Activated naive CD8-positive, alpha-beta T cell treated with anti-CD3 and anti-CD28 coated beads, Interleukin-2, amount 50 U/mL, for 24 hours (primary cell): ENCODE results near the gene GPR68.
"Not testable (repeated sequence)": the region's sequence is repeated elsewhere in the genome, so short reads cannot be mapped to it uniquely, and the experiment has no call there.

Experiments used
- ATAC-seq: fragments of 150-1000 bp; cut with Tn5 transposase; one replicate; pipeline ENCODE4 v1.10.0; 2021
- DNase-seq: peaks from one replicate; pipeline ENCODE4 v3.0.0; 2021
- H3K27ac Mint-ChIP-seq: one replicate; pipeline ENCODE4 v1.8.0; 2021; ENCODE audit warnings: mild to moderate bottlenecking, mixed read lengths
- H3K27me3 Mint-ChIP-seq: one replicate; pipeline ENCODE4 v1.8.0; 2021; ENCODE audit warnings: mixed read lengths
- H3K36me3 Mint-ChIP-seq: one replicate; pipeline ENCODE4 v1.8.0; 2021; ENCODE audit warnings: low read depth, mixed read lengths
- H3K4me1 Mint-ChIP-seq: one replicate; pipeline ENCODE4 v1.8.0; 2021; ENCODE audit warnings: mixed read lengths
- H3K4me3 Mint-ChIP-seq: one replicate; pipeline ENCODE4 v1.8.0; 2021; ENCODE audit warnings: mild to moderate bottlenecking, moderate library complexity, mixed read lengths
- H3K9me3 Mint-ChIP-seq: one replicate; pipeline ENCODE4 v1.8.0; 2021; ENCODE audit warnings: mixed read lengths

The GPR68 gene

DNA sequence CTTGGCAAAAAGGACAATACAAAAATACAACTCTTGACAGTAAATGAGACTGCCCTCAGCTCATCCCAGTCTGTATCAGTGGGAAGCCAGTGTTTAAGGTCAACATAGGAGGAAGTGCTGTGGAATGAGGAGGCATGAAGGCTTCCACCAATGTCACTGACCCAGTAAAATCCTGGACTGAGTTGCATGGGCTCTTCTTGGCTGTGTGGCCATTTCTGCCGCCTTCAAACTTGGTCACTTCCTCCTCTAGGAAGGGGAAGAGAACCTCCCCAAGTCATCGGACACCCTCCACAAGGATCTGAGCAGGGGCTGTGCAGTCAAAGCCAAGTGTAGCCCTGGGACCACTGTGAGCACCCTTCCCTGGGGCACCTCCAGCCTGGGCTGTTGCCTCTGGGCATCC lies 11.9 kb downstream of the GPR68 start:
- Mint-ChIP-seq H3K4me3 (no peak overlapping the region), H3K36me3 (peaks cover 35% of the 10 kb centered on the region), H3K9me3 (peaks cover 9% of the 10 kb centered on the region), H3K27ac (no peak overlapping the region), H3K27me3 (peaks cover 3% of the 10 kb centered on the region), H3K4me1 (peaks cover 63% of the 10 kb centered on the region)
- DNase-seq (no peak), ATAC-seq (no peak)

DNA sequence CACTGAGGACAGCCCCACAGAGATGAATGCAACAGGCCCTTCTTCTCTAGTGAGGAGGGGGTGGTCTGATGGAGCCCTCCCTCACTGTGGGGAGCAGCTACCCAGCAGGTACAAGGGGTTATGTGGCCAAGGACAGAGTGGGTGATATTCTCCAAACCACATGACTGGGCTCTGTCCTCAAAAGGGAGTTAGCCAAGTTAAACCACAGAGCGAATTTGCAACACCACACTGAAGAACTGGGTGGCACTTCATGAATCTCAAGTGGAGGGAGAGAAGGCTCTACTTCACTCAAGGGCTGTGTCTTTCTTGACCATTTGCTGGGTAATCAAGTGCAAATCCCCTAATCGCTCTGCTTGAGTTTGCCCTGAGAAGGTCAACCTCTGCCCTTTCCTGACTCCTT lies 12.5 kb downstream of the GPR68 start:
- Mint-ChIP-seq H3K27ac (peak overlapping the region; percentile 11), H3K36me3 (peaks cover 37% of the 10 kb centered on the region), H3K9me3 (peaks cover 9% of the 10 kb centered on the region), H3K4me1 (peaks cover 63% of the 10 kb centered on the region), H3K4me3 (no peak overlapping the region), H3K27me3 (peaks cover 5% of the 10 kb centered on the region)
- DNase-seq (no peak), ATAC-seq (no peak)

DNA sequence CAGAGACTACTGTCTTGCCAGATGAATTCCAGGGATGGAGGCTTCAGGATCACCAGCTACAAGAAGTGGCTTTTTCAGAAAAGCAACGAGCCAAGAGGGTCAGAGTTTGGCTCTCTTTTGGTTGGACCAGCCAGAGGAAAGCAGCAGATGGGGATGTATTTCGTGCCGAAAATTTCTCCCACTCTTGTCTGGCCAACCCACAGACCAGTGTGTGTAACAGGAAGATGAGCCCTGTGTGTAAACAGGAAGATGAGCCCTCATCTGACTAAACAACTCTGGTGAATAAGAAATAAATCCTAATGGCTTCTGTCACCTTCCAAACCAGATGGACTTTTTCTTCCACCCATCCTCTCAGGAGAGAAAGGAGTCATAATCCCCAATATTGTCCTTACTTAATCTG lies 13.1 kb downstream of the GPR68 start:
- Mint-ChIP-seq H3K9me3 (peaks cover 9% of the 10 kb centered on the region), H3K4me3 (peak overlapping the region; percentile 81), H3K4me1 (peaks cover 68% of the 10 kb centered on the region), H3K36me3 (peaks cover 38% of the 10 kb centered on the region), H3K27ac (peak overlapping the region; percentile 99), H3K27me3 (peaks cover 5% of the 10 kb centered on the region)
- ATAC-seq (no peak), DNase-seq (no peak)

DNA sequence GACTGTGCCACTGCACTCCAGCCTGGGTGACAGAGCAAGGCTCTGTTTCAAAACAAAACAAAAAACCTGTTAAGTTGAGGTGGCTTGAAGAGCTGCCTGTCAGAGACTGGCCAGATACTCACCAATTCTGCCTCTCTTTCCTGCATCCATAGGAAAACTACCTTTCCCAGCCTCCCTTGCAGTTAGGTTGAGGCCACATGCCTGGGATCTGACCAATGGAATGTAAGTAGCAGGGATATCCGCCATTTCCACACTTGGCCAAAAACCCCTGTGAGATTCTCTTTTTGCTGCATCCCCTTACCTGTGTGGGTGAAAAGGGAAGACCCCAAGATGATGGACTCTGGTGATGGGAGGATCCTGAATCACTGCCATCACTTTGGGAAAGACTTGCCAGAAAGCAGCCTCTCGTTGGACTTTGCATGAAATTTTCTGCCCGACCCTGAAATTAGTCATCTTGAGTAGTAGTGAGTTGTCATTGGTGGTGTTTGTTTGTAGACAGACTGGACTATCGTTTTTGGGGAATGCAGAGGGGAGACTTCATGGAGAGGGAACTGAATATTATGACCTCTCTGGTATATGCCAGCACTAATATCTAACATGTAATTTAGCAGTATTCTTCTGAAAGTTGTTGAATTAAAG lies 14.0 kb downstream of the GPR68 start:
- peaks cover 9% of the 10 kb centered on the region for H3K9me3 Mint-ChIP-seq
- H3K4me1 Mint-ChIP-seq, result peaks cover 77% of the 10 kb centered on the region
- H3K27ac Mint-ChIP-seq, result peak overlapping the region; percentile 99
- H3K4me3 Mint-ChIP-seq, result peak overlapping the region; percentile 81
- DNase-seq (no peak), ATAC-seq (no peak)
- H3K36me3 Mint-ChIP-seq, result peaks cover 41% of the 10 kb centered on the region
- H3K27me3 Mint-ChIP-seq, result peaks cover 5% of the 10 kb centered on the region

DNA sequence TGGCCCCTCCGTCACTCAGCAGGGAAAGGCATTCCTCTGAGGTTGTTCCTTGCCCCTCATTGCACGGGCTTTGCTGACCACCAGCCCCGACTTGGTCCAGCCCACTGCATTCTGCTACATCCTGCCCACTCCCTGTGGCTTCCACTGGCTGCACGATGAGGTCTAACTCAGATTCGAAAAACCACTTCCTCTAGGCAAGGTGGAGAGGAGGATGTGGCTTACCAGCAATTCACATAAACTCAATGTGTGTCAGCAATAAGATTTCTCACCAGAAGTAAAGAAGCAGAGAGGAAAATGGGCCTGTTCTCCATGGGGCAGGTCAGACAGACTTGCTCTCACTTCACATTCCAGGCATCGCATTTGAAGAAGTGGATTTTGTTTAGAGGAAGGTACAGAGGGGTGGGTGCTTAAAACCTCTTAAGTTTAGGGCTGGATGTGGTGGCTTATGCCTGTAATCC lies 14.7 kb downstream of the GPR68 start:
- peaks cover 85% of the 10 kb centered on the region for H3K4me1 Mint-ChIP-seq
- peak overlapping the region; percentile 81 for H3K4me3 Mint-ChIP-seq
- DNase-seq (peak; percentile 69), ATAC-seq (peak; percentile 11)
- peaks cover 9% of the 10 kb centered on the region for H3K9me3 Mint-ChIP-seq
- H3K36me3 Mint-ChIP-seq, result peaks cover 45% of the 10 kb centered on the region
- peak overlapping the region; percentile 99 for H3K27ac Mint-ChIP-seq
- H3K27me3 Mint-ChIP-seq, result peaks cover 5% of the 10 kb centered on the region

DNA sequence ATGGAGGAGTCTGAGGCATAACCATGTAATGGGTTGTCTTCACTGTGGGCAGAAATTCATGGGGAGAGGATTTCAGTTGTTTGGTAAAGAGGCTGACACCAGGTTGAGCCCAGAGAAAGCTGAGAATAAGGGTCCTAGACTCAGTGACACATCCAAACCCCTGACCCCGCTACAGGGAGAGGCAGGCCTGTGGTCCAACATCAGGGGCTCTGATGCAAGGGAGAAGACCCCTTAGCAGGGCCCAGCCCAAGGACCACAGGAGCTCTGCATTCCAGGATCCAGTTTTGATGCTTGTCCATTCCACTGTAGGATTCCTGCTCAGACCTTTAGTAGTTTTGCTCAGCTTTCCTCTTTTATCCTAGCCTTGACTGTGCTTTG lies 15.5 kb downstream of the GPR68 start:
- H3K27me3 Mint-ChIP-seq, result peaks cover 5% of the 10 kb centered on the region
- H3K36me3 Mint-ChIP-seq, result peaks cover 47% of the 10 kb centered on the region
- H3K27ac Mint-ChIP-seq, result peak overlapping the region; percentile 99
- ATAC-seq, result no peak
- H3K4me1 Mint-ChIP-seq, result peaks cover 90% of the 10 kb centered on the region
- DNase-seq, result no peak
- H3K4me3 Mint-ChIP-seq, result peak overlapping the region; percentile 81
- peaks cover 9% of the 10 kb centered on the region for H3K9me3 Mint-ChIP-seq

DNA sequence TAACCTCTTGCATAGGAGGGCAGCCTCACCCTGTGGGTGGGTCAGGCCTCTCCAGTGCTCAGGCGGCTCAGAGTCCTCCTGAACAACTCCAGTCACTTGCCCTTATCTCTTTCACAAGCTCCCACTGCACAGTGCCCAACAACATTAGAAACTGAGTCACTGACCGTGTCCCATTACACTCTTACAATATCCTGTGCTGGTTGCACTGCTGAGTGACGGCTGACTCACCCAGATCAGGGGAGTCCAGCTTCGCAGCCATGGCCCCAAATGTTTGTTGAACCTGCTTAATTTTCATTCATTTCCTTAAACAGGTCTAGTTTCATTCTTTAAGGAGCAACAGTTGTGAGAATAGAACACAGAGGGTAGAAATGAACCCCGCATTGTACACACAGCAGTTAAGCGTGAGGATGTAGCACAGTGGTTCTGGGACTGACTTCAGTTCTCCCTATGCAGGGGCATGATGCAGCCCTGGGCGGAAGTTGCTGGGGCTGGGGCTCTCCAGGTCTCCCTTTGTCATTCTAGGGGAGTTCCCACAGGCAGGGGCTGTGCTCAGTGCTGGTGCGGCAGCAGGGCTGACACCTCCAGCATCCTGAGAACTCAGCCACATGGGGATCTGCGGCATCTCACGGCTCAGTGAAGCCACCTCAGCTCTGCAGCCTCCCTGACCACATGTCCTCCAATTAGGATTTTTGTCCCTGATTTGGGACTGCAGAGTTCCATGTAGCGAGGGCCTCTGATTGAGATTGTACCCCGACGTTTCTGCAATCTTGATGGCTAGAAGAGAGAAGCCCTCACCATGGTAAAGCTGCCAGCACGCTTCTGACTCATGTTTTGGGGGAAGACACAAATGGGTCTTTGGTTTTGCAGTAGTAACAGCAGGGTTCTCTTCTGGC lies 16.1 kb downstream of the GPR68 start:
- Mint-ChIP-seq H3K4me3 (peak overlapping the region; percentile 81), H3K36me3 (peaks cover 54% of the 10 kb centered on the region), H3K9me3 (peaks cover 12% of the 10 kb centered on the region), H3K27me3 (peaks cover 5% of the 10 kb centered on the region), H3K27ac (peak overlapping the region; percentile 99), H3K4me1 (peaks cover 95% of the 10 kb centered on the region)
- DNase-seq, result peak; percentile 85
- peak; percentile 90 for ATAC-seq

DNA sequence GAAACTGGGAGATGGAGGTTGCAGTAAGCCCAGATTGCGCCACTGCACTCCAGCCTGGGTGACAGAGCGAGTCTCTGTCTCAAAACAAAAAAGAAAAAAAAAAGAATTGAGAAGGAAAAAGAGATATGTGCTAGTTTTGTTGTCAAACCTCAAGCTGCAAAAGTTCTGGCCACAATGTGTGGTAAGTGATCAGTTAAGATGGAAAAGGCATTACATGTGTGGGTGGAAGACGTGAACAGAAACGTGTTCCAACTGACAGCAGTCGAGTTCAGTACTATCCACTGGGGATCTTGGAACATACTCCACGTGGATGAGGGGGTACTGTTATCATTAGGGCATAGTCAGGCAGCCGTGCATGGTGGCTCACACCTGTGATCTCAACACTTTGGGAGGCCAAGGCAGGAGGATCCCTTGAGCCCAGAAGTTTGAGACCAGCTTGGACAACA lies 17.3 kb downstream of the GPR68 start:
- H3K27ac Mint-ChIP-seq, result peak overlapping the region; percentile 99
- H3K27me3 Mint-ChIP-seq, result peaks cover 5% of the 10 kb centered on the region
- ATAC-seq, result peak; percentile 0
- peaks cover 61% of the 10 kb centered on the region for H3K36me3 Mint-ChIP-seq
- peak overlapping the region; percentile 81 for H3K4me3 Mint-ChIP-seq
- H3K9me3 Mint-ChIP-seq, result peaks cover 19% of the 10 kb centered on the region
- peak; percentile 34 for DNase-seq
- H3K4me1 Mint-ChIP-seq, result peaks cover 100% of the 10 kb centered on the region

DNA sequence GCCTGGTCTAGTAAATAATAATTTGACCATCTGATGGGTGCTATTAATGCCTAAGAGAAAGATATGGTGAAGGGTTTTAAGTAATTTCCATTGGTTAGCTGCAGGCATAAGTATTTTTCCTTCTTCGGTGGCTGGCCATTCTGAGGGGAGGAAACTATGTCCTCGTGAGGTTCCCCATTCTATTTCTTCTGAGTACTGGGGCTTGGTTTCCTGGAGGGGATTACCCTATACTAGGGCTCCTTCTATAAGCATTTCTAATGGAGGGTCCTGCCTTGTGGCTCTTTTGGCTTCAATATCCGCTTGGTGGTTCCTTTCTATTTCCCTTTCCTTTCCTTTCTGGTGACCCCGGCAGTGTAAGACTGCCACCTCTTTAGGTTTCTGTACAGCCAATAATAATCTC lies 18.1 kb downstream of the GPR68 start:
- Mint-ChIP-seq H3K4me3 (peak overlapping the region; percentile 81), H3K27ac (peak overlapping the region; percentile 99), H3K9me3 (peaks cover 26% of the 10 kb centered on the region), H3K36me3 (peaks cover 59% of the 10 kb centered on the region), H3K4me1 (peaks cover 99% of the 10 kb centered on the region)
- ATAC-seq, H3K27me3 Mint-ChIP-seq, DNase-seq: not testable (repeated sequence)

DNA sequence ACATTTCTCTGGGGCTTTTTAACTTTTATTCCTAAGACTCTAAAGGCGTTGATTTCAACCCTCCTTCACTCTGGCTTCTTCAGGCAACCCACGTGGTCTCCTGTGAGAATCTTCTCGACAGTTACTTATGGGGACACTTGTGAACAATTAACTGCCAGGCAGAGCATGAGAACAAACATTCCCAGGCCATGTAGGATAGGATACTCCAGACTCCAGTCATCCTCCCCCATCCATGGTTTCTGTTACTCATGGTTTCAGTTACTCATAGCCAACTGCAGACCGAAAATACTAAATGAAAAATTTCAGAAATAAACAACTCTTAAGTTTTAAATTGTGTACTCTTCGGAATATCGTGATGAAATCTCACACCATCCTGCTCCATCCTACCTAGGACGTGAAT lies 19.5 kb downstream of the GPR68 start:
- H3K4me3 Mint-ChIP-seq, result peak overlapping the region; percentile 34
- peaks cover 93% of the 10 kb centered on the region for H3K4me1 Mint-ChIP-seq
- H3K36me3 Mint-ChIP-seq, result peaks cover 53% of the 10 kb centered on the region
- H3K9me3 Mint-ChIP-seq, result peaks cover 22% of the 10 kb centered on the region
- ATAC-seq, result no peak
- no peak for DNase-seq
- peak overlapping the region; percentile 99 for H3K27ac Mint-ChIP-seq
- peaks cover 5% of the 10 kb centered on the region for H3K27me3 Mint-ChIP-seq

DNA sequence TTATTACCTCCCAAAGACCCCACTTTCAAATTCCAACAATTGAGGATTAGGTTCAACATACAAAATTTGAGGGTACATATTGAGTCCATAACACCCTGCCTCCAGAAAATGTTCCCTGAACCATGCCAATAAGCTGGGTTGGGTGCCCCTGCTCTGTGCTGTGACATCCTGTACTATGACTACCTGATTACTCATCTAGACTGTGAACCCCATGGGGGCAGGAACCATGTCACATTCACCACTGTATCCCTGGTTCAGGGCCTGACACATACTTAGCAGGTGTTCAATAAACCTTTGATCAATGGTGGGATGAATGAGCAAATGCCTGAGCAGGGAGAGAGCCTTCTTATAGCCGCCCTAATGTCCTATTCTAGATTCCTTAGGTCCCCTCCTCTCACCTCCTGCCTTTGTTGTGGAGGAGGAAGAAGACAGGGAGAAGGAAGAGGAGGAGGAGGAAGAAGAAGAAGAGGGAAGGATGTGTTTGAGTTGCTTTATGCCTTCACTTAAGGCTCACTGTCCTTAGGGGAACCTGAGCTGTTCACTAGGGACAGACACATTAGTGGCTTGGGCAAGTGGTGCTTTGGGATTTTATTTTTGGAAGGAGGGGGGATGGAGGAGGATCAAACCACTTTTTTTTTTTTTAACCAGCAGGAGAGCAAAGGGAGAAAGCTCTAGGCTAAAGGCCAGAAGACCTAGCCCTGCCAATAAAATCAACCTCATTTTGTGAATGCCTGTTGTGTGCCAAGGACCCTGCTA lies 21.3 kb downstream of the GPR68 start:
- Mint-ChIP-seq H3K36me3 (peaks cover 52% of the 10 kb centered on the region), H3K4me1 (peaks cover 75% of the 10 kb centered on the region), H3K9me3 (peaks cover 22% of the 10 kb centered on the region), H3K27me3 (peaks cover 2% of the 10 kb centered on the region), H3K27ac (peak overlapping the region; percentile 84), H3K4me3 (no peak overlapping the region)
- peak; percentile 53 for DNase-seq
- peak; percentile 86 for ATAC-seq

DNA sequence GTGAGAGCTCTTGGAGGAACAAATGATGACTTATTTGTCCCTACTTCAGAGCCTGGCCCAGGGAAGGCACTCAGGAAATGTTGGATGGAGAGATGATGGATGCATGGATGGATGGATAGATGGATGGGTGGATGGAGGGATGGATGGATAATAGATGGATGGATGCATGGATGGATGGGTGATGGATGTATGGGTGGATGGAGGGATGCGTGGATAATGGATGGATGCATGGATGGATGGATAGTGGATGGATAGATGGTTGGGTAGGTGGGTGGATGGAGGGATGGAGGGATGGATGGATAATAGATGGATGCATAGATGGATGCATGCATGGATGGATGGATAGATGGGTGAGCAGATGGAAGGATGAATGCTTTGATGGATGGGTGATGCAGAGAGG lies 23.2 kb downstream of the GPR68 start:
- DNase-seq (no peak), ATAC-seq (no peak)
- H3K9me3 Mint-ChIP-seq, result peaks cover 22% of the 10 kb centered on the region
- H3K4me3 Mint-ChIP-seq, result no peak overlapping the region
- peaks cover 57% of the 10 kb centered on the region for H3K36me3 Mint-ChIP-seq
- H3K27ac Mint-ChIP-seq, result no peak overlapping the region
- peaks cover 61% of the 10 kb centered on the region for H3K4me1 Mint-ChIP-seq
- no peaks in the 10 kb centered on the region for H3K27me3 Mint-ChIP-seq

DNA sequence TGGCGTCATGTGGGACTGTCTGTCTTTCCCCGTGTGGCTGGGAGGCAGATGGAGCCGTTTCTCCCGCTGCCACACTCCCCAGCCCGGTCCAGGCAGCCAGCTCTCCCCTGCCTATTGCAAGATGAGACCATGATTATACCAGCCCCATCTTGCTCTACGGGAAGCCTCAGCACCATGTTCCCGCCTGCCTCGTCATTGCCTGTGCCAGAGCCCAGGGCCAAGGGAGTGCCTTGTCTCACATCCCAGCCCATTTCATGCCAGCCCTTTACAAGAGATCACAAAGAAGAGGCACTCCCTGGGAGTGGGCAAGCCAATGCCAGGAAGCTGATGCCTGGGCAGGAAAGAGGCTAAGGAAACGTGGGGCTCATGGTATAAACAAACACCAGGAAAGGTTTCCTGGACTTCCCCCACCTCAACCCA lies 23.9 kb downstream of the GPR68 start:
- peaks cover 62% of the 10 kb centered on the region for H3K36me3 Mint-ChIP-seq
- ATAC-seq, result no peak
- H3K27me3 Mint-ChIP-seq, result no peaks in the 10 kb centered on the region
- DNase-seq, result no peak
- H3K4me3 Mint-ChIP-seq, result no peak overlapping the region
- peaks cover 54% of the 10 kb centered on the region for H3K4me1 Mint-ChIP-seq
- H3K9me3 Mint-ChIP-seq, result peaks cover 22% of the 10 kb centered on the region
- no peak overlapping the region for H3K27ac Mint-ChIP-seq
